Colonic mucosa (tissue), 4 donors: ENCODE results near the gene CTIF. TPM values are rescaled to one million over a fixed set of nuclear protein-coding genes. Genes with fewer than 3 reads are reported as not detected.

Source experiments
- DNase-seq: peaks from one replicate; pipeline ENCODE4 v3.0.0-alpha.2; 2020
- H3K27ac ChIP-seq: fragments of 200-600 bp; one replicate; pipeline ENCODE4 v1.8.0; 2021
- H3K27me3 ChIP-seq: fragments of 200-600 bp; one replicate; pipeline ENCODE4 v1.8.0; 2021
- H3K36me3 ChIP-seq: fragments of 200-600 bp; one replicate; pipeline ENCODE4 v1.8.0; 2021
- H3K4me1 ChIP-seq: fragments of 200-600 bp; one replicate; pipeline ENCODE4 v1.8.0; 2021; ENCODE audit warnings: mild to moderate bottlenecking
- H3K4me3 ChIP-seq: fragments of 200-600 bp; one replicate; pipeline ENCODE4 v1.8.0; 2021
- H3K9ac ChIP-seq, 2 donors: one replicate each; pipeline ENCODE4 v1.7.0; 2013; ENCODE audit warnings: control low read depth in 2 of 2, low read depth in 2 of 2, low read length in 2 of 2
- H3K9me3 ChIP-seq: fragments of 200-600 bp; one replicate; pipeline ENCODE4 v1.8.0; 2021
- intact Hi-C: fragments of 100-400 bp; cut with DNase I; formaldehyde crosslinking; loops from one replicate; pipeline ENCODE4 v1.14.1; 2022
- total RNA-seq, 2 donors: library from RNA; stranded (reverse); fragmentation: NEBNext Ultra II Directional in 1 of 2; extraction: Animal tissue kit (Norgen Biotek cat#: 25700) in 1 of 2; gene quantifications; one replicate each; pipeline ENCODE4 v1.2.1, GENCODE V29; 2021
- TF ChIP-seq, protein P1 (sequence below): fragments of 200-600 bp; IDR thresholded peaks from one replicate; pipeline ENCODE4 v1.8.0; 2022; ENCODE audit warnings: antibody characterized with exemption, mild to moderate bottlenecking
- donor health status: healthy.
- donor health status: DM: no; HTN: no; CAD: no.
- donor health status: DM: no; HTN: no; CAD: no.

The CTIF gene
- total RNA-seq, 2 donors from 2014 or later, result 13.0 to 16.7 TPM

DNA sequence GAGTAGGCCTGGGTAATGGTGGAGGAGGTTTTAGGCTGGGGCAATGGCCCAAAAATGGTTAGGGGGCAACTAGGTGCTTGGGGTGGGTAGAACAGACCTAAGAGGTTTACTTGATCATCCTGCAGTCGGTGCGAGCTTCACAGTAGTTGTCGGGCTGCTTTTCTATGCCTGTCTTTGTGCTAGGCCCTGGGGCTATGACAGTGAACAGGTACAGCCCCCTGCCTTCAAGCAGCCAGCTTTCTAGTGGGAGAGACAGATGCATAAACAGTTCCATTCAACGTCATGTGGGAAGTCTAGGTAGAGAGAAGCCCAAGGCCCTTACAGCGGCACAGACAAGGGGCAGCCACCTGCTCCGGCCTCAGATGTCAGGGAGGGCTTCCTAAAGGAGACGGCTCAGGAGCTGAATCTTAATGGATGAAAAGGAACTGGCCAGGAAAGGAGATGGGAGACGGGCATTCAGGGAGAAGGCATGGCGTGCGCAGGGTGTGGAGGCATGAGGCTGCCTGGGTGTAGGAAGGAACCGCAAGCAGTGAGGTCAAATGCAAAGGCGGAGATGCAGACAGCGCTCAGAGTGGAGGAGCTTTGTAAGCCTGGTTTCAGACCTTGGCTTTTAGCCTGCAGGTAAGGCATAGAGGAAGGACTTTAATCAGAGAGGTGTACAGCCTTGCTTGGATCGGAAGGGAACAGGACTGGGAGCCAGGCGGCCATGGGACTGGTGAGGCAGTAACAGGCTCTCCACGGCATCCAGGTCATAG is 6.0 kb downstream of the CTIF start:
- Histone ChIP-seq H3K9ac (no peak overlapping the region), H3K9me3 (no peaks in the 10 kb centered on the region), H3K4me1 (no peaks in the 10 kb centered on the region), H3K36me3 (no peaks in the 10 kb centered on the region), H3K27me3 (no peaks in the 10 kb centered on the region), H3K4me3 (no peak overlapping the region), H3K27ac (no peak overlapping the region)
- intact Hi-C loops, result no loop called here
- TF ChIP-seq, protein P1, sequence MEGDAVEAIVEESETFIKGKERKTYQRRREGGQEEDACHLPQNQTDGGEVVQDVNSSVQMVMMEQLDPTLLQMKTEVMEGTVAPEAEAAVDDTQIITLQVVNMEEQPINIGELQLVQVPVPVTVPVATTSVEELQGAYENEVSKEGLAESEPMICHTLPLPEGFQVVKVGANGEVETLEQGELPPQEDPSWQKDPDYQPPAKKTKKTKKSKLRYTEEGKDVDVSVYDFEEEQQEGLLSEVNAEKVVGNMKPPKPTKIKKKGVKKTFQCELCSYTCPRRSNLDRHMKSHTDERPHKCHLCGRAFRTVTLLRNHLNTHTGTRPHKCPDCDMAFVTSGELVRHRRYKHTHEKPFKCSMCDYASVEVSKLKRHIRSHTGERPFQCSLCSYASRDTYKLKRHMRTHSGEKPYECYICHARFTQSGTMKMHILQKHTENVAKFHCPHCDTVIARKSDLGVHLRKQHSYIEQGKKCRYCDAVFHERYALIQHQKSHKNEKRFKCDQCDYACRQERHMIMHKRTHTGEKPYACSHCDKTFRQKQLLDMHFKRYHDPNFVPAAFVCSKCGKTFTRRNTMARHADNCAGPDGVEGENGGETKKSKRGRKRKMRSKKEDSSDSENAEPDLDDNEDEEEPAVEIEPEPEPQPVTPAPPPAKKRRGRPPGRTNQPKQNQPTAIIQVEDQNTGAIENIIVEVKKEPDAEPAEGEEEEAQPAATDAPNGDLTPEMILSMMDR, result no peak
- no peak for DNase-seq

DNA sequence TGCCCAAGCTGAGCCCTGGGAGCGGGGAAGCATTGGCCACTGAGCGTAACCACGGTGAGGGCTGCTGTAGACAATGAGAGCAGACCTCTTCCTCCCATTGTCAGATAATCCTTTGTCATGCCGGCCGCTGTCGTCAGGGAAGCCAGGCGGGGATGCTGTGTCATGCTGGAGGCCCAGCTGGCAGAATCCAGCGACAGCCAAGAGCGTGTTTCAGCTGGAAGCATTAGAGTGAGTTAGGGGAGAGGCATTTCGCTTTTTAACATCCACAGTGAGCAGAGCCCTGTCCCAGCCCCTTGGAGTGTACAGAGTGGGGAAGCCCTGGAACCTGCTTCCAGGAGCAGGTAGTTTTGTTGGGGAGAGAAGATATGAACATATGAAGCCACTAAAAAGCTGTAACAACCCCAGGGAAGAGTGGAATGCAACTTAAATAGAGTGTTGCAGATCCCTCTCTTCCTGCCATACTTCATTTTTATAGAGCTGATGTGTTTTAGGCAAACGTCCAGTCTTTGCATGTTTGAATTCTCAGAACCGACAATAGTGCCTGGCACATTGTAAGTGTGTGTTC is 7.0 kb downstream of the CTIF start:
- Histone ChIP-seq H3K4me1 (no peaks in the 10 kb centered on the region), H3K9ac (no peak overlapping the region), H3K4me3 (no peak overlapping the region), H3K36me3 (no peaks in the 10 kb centered on the region), H3K9me3 (no peaks in the 10 kb centered on the region), H3K27me3 (no peaks in the 10 kb centered on the region), H3K27ac (no peak overlapping the region)
- TF ChIP-seq, protein P1, result no peak
- DNase-seq, result no peak
- intact Hi-C loops, result no loop called here

DNA sequence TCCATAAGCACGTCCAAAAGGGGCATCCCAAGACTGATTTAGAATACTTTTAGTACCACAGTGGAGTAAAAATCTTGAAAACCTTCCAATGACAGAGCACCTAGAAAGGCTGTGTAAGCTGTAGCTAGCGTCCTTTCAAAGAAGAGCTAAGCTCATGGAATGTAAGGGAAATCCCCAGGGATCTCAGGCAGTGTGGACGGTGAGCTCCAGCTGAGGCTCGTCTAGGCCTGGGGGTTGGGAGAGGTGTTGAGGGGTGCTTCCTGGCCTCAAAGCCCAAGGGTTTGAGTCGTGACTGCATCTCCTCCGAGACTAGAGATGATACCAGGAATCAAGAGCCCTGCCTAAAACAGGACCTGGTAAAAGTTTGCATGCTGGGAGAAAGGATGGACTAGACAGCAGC is 7.6 kb downstream of the CTIF start:
- no peak for DNase-seq
- Histone ChIP-seq H3K4me3 (no peak overlapping the region), H3K36me3 (no peaks in the 10 kb centered on the region), H3K4me1 (no peaks in the 10 kb centered on the region), H3K27ac (no peak overlapping the region), H3K27me3 (no peaks in the 10 kb centered on the region), H3K9me3 (no peaks in the 10 kb centered on the region), H3K9ac (no peak overlapping the region)
- TF ChIP-seq, protein P1, result no peak
- intact Hi-C loops, result no loop called here

DNA sequence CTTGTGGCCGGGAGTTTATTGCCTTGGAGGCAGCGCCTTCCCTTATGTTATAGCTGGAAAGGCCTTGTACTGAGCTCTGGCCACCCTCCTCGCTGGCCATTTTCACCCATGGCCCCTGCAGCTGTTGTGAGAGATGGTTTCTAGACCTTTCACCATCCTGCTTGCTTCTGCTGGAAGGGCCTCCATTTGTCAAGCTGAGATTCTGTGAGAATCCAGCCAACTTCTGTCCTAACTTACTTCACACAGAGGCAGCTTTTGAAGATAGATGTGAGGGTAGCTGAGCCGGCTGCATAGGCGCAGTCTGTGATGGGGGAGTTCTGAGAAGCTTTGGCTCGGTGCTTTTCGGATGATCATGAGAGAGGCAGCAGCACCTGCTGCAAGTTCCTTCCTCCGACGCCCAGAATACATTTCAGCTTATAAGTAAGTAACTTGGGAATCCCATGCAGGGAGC is 8.7 kb downstream of the CTIF start:
- intact Hi-C loops, result no loop called here
- TF ChIP-seq, protein P1, result no peak
- DNase-seq, result no peak
- H3K27ac ChIP-seq, result no peak overlapping the region
- H3K9me3 ChIP-seq, result no peaks in the 10 kb centered on the region
- no peaks in the 10 kb centered on the region for H3K36me3 ChIP-seq
- H3K4me3 ChIP-seq, result no peak overlapping the region
- no peaks in the 10 kb centered on the region for H3K4me1 ChIP-seq
- H3K9ac ChIP-seq, result no peak overlapping the region
- no peaks in the 10 kb centered on the region for H3K27me3 ChIP-seq

DNA sequence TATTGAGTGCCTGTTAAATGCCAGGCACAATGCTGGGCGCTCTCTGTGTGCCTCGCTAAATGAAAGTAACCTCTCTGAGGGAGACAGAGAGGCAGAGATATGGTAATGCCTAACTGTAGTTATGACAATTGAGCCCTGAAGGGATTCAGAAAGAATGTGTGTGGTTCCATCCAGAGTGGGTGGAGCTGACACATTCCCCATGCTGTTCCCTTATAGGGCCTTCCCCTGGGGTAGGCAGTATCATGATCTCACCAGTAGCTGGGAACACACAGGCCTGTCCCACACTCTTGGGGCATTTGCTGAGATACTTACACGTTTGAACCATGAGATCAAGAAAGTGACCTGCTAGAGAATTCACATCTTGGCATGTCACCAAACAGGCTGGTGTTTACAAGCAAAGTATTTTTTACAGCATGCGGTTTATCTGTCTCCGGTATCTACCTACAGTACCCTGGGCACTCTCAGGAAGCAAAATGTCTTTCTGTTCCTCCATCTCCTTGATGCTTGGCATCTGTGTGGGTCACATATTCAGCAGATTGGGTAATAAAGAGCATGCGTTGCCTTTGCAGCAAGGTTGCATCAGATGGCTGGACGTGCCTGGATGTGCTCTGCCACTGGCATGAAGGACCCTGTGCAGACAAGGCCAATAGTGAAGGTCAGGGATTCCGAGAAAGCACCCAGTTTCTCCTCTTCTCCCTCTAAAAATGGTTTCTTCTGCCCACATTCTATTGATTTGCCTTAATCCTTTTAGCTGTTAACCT is 9.4 kb downstream of the CTIF start:
- no peak overlapping the region for H3K9ac ChIP-seq
- H3K27ac ChIP-seq, result no peak overlapping the region
- TF ChIP-seq, protein P1, result no peak
- no peak for DNase-seq
- H3K36me3 ChIP-seq, result no peaks in the 10 kb centered on the region
- intact Hi-C loops, result no loop called here
- no peak overlapping the region for H3K4me3 ChIP-seq
- no peaks in the 10 kb centered on the region for H3K27me3 ChIP-seq
- H3K4me1 ChIP-seq, result no peaks in the 10 kb centered on the region
- no peaks in the 10 kb centered on the region for H3K9me3 ChIP-seq
